Upper lobe of left lung (tissue), 4 donors: ENCODE results near the gene TSPOAP1.

Experiments used
- CTCF ChIP-seq, 6 experiments: fragments of 450-650 bp in 4 of 6; fragments of 200-600 bp in 2 of 6; sonication (generic) in 2 of 6; IDR thresholded peaks; one replicate each; pipeline ENCODE4 v1.5.1; 2016 to 2019; ENCODE audit warnings: antibody characterized with exemption in 6 of 6
- EP300 ChIP-seq, 4 donors: sonication (generic); formaldehyde crosslinking; IDR thresholded peaks; one replicate each; pipeline ENCODE4 v1.5.1; 2017; ENCODE audit warnings: antibody characterized with exemption in 4 of 4, control low read depth in 2 of 4
- POLR2A ChIP-seq, 4 donors: fragments of 450-650 bp; IDR thresholded peaks; one replicate each; pipeline ENCODE4 v1.5.1; 2016 to 2017; ENCODE audit warnings: antibody characterized with exemption in 4 of 4, mild to moderate bottlenecking in 2 of 4

DNA sequence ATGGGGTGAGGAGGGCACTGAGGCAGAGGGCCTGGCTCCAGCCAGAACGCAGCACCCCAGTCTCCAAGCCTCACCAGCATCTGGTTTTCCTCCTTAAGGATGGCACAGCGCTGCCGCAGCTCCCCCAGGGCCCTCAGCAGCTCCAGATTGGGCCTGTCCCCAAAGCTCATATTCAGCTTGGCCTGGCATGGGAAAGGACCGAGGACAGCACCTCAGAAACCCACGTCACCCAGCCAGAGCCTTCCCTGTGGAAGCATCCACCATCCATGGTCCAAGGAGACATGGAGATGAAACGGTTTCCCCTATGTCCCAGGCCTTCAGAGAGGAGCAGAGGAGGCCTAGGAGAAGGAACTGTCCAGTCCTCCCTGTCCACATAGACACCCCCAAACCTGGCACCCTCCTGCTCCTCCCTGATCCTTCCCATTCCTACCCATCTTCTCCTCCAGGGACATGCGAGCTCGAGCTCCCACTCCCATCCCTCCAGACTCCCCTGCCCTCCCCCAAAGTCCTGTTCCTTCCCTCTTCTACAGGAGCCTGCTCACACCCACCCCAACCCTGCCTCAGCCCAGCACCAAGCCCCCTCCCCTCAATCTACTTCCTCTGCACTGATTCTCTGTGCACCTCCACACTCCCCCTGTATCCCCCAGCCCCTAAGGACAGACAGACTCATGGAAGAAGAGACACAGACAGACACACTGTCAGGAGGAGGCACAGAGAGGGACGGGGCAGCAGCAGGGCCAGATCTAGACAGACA is 1.8 kb downstream of the TSPOAP1 start:
- no peak for TF ChIP-seq CTCF (IDR thresholded peaks at IDR 0.05)
- no peak for TF ChIP-seq EP300 (IDR thresholded peaks at IDR 0.05)
- TF ChIP-seq POLR2A (IDR thresholded peaks at IDR 0.05) = no peak
